ENCODE data around the gene MIGA1. TPM values are rescaled to one million over a fixed set of nuclear protein-coding genes. Genes with fewer than 3 reads are reported as not detected.

The MIGA1 gene
- polyA plus RNA-seq, 2 of the 4 experiments (the other 2 are of a cell fraction), result 6.5 to 7.4 TPM

DNA sequence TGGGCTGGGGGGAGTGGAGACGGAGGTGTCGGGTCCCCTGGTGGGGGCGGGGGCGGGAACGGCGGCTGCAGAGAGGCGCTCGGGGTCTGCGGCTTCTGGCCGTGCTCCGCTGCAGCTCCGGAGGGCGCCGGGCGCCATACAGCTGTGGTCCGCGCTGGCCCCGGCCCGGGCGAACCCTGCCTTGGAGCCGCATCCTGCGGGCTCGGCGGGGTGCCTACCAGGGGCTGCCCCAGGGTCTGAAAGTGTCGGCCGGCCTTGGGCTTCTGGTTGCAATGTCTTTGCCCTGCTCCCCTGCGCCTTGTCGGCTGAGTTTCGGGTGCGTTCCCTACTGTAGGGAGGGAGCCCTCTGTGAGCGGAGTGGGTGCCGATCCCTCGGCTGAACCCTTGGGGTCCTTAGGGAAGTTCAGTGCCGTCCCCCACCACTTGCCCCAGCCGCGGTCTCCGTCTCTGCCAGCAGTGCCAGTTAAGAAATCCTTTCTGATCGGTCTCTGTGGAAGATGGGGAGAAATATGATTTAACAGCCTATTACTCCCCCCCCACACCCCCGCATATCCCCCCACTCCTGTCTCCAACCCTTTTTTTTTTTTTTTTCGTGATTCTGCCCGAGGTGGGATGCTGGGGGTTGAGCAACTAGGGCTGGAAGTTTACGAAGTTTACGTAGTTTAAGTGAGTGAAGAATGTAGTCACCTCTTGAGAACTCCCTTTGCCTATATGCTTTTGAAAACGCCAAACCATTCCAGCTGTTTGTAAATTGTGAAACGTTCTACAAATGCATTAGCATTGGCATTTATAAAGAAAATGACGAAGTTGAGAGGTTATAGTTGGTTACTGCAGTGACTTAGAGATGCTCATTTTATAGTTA lies 109.6 kb downstream of the MIGA1 start:
- H3K4me1 ChIP-seq, result peaks cover 17% of the 10 kb centered on the region; the same call in 2 of the 3 replicates

DNA sequence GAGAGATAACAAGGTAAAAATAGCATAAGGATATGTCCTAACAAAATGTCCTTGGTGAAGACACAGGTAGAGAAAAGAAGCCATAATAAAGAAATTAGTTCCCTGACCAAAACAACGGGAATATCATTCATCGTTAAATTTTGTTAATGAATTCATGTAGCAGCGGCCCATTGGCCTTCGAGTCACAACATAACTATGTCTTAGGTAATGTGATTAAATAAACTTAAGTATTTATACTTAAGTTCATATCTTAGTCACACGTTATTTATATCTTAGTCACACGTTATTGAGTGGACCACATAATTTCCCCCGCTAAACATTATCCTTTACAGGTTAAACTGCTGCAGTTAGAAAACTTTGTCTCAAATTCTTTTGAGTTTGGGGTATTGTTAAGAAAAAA lies 110.2 kb downstream of the MIGA1 start:
- WGBS (ENCODE audit: missing lambda C conversion rate), result 2% methylated on average over 7 of the region's 7 CpGs
- H3K9me3 ChIP-seq, result no peaks in the 10 kb centered on the region
- peaks cover 17% of the 10 kb centered on the region; the same call in 2 of the 3 replicates for H3K4me1 ChIP-seq
- peak overlapping the region; percentile 87 for H3K4me3 ChIP-seq
- H3K4me2 ChIP-seq, result peak overlapping the region; percentile 90
- peak; percentile 8 to 12 for DNase-seq (ENCODE audit: low read depth in 1 of 2, low spot score in 1 of 2)
- H3K27ac ChIP-seq, result peak overlapping the region; percentile 87 to 97
- CTCF ChIA-PET, result no interaction called here
- TF ChIP-seq, protein P1, sequence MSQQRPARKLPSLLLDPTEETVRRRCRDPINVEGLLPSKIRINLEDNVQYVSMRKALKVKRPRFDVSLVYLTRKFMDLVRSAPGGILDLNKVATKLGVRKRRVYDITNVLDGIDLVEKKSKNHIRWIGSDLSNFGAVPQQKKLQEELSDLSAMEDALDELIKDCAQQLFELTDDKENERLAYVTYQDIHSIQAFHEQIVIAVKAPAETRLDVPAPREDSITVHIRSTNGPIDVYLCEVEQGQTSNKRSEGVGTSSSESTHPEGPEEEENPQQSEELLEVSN (IDR thresholded peaks at IDR 0.05; ENCODE audit: borderline replicate concordance, low read depth), result no peak
- TF ChIP-seq FOSL2 (IDR thresholded peaks at IDR 0.05) (no peak), FOSL2 (CRISPR knock-in tag; IDR thresholded peaks at IDR 0.05) (peak; percentile 69), JUNB (IDR thresholded peaks at IDR 0.05) (peak; percentile 62), SREBF2 (IDR thresholded peaks at IDR 0.05) (no peak)
- no peak for FAIRE-seq
- POLR2A ChIA-PET, result no interaction called here
- ATAC-seq, result peak in 1 of 2 experiments; percentile 32; a peak in 2 of 6 replicates

More for the DNA sequence above, 109.6 kb downstream of the MIGA1 start:
- DNase-seq (ENCODE audit: low read depth in 1 of 2, low spot score in 1 of 2) (peak; percentile 12 to 35), ATAC-seq (peak; percentile 85 to 86), FAIRE-seq (no peak)
- H3K27ac ChIP-seq, result peak overlapping the region; percentile 87 to 97
- no peak for TF ChIP-seq ZNF302 (CRISPR knock-in tag; IDR thresholded peaks at IDR 0.05)
- TF ChIP-seq CEBPB (IDR thresholded peaks at IDR 0.05), result peak in 1 of 2 experiments; percentile 22; a peak in 1 of 4 replicates
- POLR2A ChIA-PET, result interaction anchor here (0.6 kb wide), 1 partner anchor 21 kb away, joined by 4 read pairs; no protein-coding TSS in a partner anchor
- 4% methylated on average over 14 of the region's 46 CpGs for WGBS (ENCODE audit: missing lambda C conversion rate)
- peak overlapping the region; percentile 90 for H3K4me2 ChIP-seq
- no peaks in the 10 kb centered on the region for H3K9me3 ChIP-seq
- peak overlapping the region; percentile 87 for H3K4me3 ChIP-seq
- CTCF ChIA-PET, result no interaction called here

DNA sequence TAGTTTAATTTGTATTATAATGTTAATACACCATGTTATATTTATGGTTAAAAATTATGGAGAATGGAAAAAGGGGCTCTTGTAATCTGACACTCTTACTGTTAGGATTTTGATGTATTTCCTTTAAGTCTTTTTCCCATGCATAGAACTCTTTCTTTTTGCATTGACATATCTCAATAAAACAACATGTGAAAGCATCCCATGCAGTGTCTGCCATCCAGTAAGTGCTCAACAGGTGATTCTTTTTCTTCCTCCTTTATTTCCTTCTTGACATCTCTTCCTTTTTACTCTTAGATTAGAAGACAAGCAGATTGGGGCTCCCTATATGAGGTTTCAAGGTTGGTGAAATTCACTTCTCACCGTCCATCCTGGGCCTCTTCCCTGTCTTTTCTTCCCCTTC lies 111.8 kb downstream of the MIGA1 start:
- Histone ChIP-seq H3K27ac (no peak overlapping the region), H3K4me2 (no peak overlapping the region), H3K9me3 (no peaks in the 10 kb centered on the region), H3K4me1 (peaks cover 17% of the 10 kb centered on the region; the same call in 2 of the 3 replicates), H3K4me3 (no peak overlapping the region)
- ChIA-PET CTCF (no interaction called here), POLR2A (no interaction called here)
- DNase-seq (ENCODE audit: low read depth in 1 of 2, low spot score in 1 of 2) (no peak), ATAC-seq (no peak), FAIRE-seq (no peak)
- 93% methylated on average over 1 of the region's 1 CpG for WGBS (ENCODE audit: missing lambda C conversion rate)
- TF ChIP-seq SMC3 (IDR thresholded peaks at IDR 0.05), result no peak
- TF ChIP-seq MAZ (IDR thresholded peaks at IDR 0.05; ENCODE audit: borderline replicate concordance, low read depth, low read length), result no peak
- TF ChIP-seq FOSB (CRISPR knock-in tag; IDR thresholded peaks at IDR 0.05), result no peak
- TF ChIP-seq, protein P2, sequence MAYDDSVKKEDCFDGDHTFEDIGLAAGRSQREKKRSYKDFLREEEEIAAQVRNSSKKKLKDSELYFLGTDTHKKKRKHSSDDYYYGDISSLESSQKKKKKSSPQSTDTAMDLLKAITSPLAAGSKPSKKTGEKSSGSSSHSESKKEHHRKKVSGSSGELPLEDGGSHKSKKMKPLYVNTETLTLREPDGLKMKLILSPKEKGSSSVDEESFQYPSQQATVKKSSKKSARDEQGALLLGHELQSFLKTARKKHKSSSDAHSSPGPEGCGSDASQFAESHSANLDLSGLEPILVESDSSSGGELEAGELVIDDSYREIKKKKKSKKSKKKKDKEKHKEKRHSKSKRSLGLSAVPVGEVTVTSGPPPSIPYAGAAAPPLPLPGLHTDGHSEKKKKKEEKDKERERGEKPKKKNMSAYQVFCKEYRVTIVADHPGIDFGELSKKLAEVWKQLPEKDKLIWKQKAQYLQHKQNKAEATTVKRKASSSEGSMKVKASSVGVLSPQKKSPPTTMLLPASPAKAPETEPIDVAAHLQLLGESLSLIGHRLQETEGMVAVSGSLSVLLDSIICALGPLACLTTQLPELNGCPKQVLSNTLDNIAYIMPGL (CRISPR knock-in tag; IDR thresholded peaks at IDR 0.05; ENCODE audit: borderline replicate concordance), result no peak
- TF ChIP-seq, protein P3, sequence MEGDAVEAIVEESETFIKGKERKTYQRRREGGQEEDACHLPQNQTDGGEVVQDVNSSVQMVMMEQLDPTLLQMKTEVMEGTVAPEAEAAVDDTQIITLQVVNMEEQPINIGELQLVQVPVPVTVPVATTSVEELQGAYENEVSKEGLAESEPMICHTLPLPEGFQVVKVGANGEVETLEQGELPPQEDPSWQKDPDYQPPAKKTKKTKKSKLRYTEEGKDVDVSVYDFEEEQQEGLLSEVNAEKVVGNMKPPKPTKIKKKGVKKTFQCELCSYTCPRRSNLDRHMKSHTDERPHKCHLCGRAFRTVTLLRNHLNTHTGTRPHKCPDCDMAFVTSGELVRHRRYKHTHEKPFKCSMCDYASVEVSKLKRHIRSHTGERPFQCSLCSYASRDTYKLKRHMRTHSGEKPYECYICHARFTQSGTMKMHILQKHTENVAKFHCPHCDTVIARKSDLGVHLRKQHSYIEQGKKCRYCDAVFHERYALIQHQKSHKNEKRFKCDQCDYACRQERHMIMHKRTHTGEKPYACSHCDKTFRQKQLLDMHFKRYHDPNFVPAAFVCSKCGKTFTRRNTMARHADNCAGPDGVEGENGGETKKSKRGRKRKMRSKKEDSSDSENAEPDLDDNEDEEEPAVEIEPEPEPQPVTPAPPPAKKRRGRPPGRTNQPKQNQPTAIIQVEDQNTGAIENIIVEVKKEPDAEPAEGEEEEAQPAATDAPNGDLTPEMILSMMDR (IDR thresholded peaks at IDR 0.05), result no peak
- TF ChIP-seq ZNF302 (CRISPR knock-in tag; IDR thresholded peaks at IDR 0.05), result no peak
- no peak for TF ChIP-seq NFE2L2 (conservative IDR thresholded peaks at IDR 0.05; ENCODE audit: low read length)
- TF ChIP-seq, protein P4, sequence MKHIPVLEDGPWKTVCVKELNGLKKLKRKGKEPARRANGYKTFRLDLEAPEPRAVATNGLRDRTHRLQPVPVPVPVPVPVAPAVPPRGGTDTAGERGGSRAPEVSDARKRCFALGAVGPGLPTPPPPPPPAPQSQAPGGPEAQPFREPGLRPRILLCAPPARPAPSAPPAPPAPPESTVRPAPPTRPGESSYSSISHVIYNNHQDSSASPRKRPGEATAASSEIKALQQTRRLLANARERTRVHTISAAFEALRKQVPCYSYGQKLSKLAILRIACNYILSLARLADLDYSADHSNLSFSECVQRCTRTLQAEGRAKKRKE (CRISPR knock-in tag; IDR thresholded peaks at IDR 0.05; ENCODE audit: low read depth), result no peak
- no peak for TF ChIP-seq RARB (CRISPR knock-in tag; IDR thresholded peaks at IDR 0.05)
- TF ChIP-seq TFCP2L1 (CRISPR knock-in tag; IDR thresholded peaks at IDR 0.05), result no peak
